Suprapubic skin (tissue), 4 donors: ENCODE results near the gene PLA2G10. TPM values are rescaled to one million over a fixed set of nuclear protein-coding genes. Genes with fewer than 3 reads are reported as not detected.

Experiments used
- DNase-seq, 2 donors: peaks; one replicate each; pipeline ENCODE4 v3.0.0-alpha.2; 2019; ENCODE audit warnings: low spot score in 2 of 2
- H3K27ac ChIP-seq: fragments of 200-600 bp; sonication (generic); one replicate; pipeline ENCODE4 v1.5.1; 2019
- H3K27me3 ChIP-seq: fragments of 200-600 bp; sonication (generic); one replicate; pipeline ENCODE4 v1.5.1; 2019
- H3K36me3 ChIP-seq: fragments of 200-600 bp; sonication (generic); one replicate; pipeline ENCODE4 v1.5.1; 2019
- H3K4me1 ChIP-seq: fragments of 200-600 bp; sonication (generic); one replicate; pipeline ENCODE4 v1.5.1; 2019
- H3K4me3 ChIP-seq: fragments of 200-600 bp; sonication (generic); one replicate; pipeline ENCODE4 v1.5.1; 2019; ENCODE audit warnings: mild to moderate bottlenecking
- H3K9me3 ChIP-seq: fragments of 200-600 bp; sonication (generic); one replicate; pipeline ENCODE4 v1.5.1; 2019
- EP300 ChIP-seq: sonication (generic); formaldehyde crosslinking; IDR thresholded peaks from one replicate; pipeline ENCODE4 v1.6.1; 2017; ENCODE audit warnings: antibody characterized with exemption
- POLR2A ChIP-seq, 2 donors: fragments of 450-650 bp; IDR thresholded peaks; one replicate each; pipeline ENCODE4 v1.6.1; 2017; ENCODE audit warnings: antibody characterized with exemption in 2 of 2, mild to moderate bottlenecking in 2 of 2, moderate library complexity in 2 of 2
- POLR2AphosphoS5 ChIP-seq, 3 donors: sonication (generic); formaldehyde crosslinking; IDR thresholded peaks; one replicate each; pipeline ENCODE4 v1.6.1; 2017; ENCODE audit warnings: antibody characterized with exemption in 3 of 3
- WGBS: methylation state at CpG from one replicate; pipeline ENCODE4 v1.1.5; 2018; 5-methylcytosine and 5-hydroxymethylcytosine counted together
- total RNA-seq, 4 donors: library from RNA; depleted of rRNA; stranded (reverse); fragments of >200 nt; gene quantifications; one replicate each; pipeline ENCODE4 v1.1.0, GENCODE V29; 2016
- TF ChIP-seq, protein P1 (sequence below), 2 donors: fragments of 200-600 bp in 1 of 2; fragments of 450-650 bp in 1 of 2; sonication (generic) in 1 of 2; IDR thresholded peaks; one replicate each; pipeline ENCODE4 v1.5.1; 2016 to 2019; ENCODE audit warnings: antibody characterized with exemption in 2 of 2, mild to moderate bottlenecking in 1 of 2, moderate library complexity in 1 of 2

PLA2G10 gene
- total RNA-seq, 4 donors from 2014 or later, result not detected

DNA sequence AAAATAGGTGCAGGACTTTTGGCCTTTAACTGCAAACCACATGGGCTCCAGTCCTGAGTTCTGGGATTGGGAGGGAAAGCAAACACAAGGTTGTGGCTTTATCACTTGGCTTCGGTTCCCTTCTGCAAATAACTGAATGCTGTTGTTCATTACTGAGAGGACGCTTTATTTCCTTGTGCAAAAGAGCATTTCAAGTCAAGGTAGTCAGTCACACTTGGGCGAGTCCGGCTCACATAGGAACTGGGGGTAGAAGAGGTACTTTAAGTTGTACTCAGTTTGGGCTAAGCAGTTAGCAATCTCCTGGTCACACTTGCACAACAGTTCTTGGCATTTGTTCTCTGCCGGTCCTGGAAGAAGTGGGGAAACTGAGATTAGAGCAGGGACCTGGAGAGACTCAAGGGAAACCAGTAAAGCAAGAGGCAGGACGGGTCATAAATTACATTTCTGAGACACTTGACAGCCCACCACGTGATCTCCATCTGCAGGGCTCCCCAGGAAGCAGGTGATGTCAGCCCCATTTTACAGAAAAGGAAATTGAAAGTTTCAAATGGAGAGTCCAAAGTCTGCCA is 21.6 kb downstream of the PLA2G10 start:
- 62% methylated on average over 7 of the region's 7 CpGs for WGBS
- H3K27ac ChIP-seq, result no peak overlapping the region

DNA sequence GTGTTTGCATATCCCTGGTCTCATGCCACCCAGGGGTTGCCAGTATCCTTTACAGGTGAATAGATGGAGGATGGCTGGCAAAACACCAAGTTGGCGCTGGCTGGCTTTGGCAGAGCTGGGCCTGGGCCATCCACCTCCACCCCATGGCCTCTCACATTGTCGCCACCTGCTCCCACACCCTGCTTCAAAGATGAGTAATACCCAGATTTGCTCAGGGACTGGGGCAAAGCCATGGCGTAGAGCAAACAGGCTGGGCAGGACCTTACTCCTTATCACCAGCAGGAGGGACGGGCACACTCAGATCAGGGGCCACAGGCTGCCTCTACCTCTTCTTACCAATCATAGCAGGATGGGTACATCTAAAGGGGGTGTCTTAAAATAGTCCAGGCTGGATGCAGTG is 24.3 kb downstream of the PLA2G10 start:
- DNase-seq, result no peak
- WGBS, result 73% methylated on average over 4 of the region's 4 CpGs
- H3K4me1 ChIP-seq, result no peaks in the 10 kb centered on the region
- H3K9me3 ChIP-seq, result no peaks in the 10 kb centered on the region
- no peaks in the 10 kb centered on the region for H3K27me3 ChIP-seq
- H3K27ac ChIP-seq, result no peak overlapping the region
- peaks cover 41% of the 10 kb centered on the region for H3K36me3 ChIP-seq
- no peak overlapping the region for H3K4me3 ChIP-seq
- TF ChIP-seq POLR2A (IDR thresholded peaks at IDR 0.05), result no peak
- TF ChIP-seq, protein P1, sequence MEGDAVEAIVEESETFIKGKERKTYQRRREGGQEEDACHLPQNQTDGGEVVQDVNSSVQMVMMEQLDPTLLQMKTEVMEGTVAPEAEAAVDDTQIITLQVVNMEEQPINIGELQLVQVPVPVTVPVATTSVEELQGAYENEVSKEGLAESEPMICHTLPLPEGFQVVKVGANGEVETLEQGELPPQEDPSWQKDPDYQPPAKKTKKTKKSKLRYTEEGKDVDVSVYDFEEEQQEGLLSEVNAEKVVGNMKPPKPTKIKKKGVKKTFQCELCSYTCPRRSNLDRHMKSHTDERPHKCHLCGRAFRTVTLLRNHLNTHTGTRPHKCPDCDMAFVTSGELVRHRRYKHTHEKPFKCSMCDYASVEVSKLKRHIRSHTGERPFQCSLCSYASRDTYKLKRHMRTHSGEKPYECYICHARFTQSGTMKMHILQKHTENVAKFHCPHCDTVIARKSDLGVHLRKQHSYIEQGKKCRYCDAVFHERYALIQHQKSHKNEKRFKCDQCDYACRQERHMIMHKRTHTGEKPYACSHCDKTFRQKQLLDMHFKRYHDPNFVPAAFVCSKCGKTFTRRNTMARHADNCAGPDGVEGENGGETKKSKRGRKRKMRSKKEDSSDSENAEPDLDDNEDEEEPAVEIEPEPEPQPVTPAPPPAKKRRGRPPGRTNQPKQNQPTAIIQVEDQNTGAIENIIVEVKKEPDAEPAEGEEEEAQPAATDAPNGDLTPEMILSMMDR (IDR thresholded peaks at IDR 0.05), result no peak
- no peak for TF ChIP-seq EP300
- TF ChIP-seq POLR2AphosphoS5 (IDR thresholded peaks at IDR 0.05), result no peak

More for the DNA sequence above, 21.6 kb downstream of the PLA2G10 start:
- no peaks in the 10 kb centered on the region for H3K9me3 ChIP-seq
- H3K27me3 ChIP-seq, result no peaks in the 10 kb centered on the region
- TF ChIP-seq EP300 (no peak), POLR2A (IDR thresholded peaks at IDR 0.05) (no peak), POLR2AphosphoS5 (IDR thresholded peaks at IDR 0.05) (no peak)
- TF ChIP-seq, protein P1 (IDR thresholded peaks at IDR 0.05), result no peak
- no peaks in the 10 kb centered on the region for H3K4me1 ChIP-seq
- peaks cover 14% of the 10 kb centered on the region for H3K36me3 ChIP-seq
- DNase-seq, result no peak
- H3K4me3 ChIP-seq, result no peak overlapping the region

DNA sequence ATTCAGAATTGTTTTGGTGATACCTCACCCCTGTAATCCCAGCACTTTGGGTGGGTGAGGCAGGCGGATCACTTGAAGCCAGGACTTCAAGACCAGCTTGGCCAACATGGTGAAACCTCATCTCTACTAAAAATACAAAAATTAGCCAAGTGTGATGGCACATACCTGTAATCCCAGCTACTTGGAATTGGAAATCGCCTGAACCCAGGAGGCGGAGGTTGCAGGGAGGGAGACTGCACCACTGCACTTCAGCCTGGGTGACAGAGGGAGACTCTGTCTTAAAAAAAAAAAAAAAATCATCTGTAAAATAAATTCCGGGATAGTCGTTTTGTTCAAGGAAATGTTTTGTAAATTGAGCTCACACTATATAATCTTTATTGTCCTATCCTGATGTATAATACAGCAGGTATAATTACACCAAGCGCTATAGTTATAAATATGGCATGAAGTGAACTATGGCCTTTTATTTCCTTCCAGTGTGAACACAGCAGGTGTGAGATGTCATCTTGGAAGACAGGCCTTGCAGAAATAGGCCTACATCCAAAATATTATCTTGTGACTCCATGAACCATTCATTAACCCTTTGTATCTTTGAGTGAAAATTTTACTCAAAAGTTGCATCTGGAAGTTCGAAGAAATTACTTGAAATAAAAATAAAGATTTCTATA is 25.4 kb downstream of the PLA2G10 start:
- 86% methylated on average over 7 of the region's 7 CpGs for WGBS
- TF ChIP-seq POLR2AphosphoS5 (IDR thresholded peaks at IDR 0.05) (no peak), POLR2A (IDR thresholded peaks at IDR 0.05) (no peak), EP300 (no peak)
- TF ChIP-seq, protein P1 (IDR thresholded peaks at IDR 0.05), result no peak
- Histone ChIP-seq H3K9me3 (no peaks in the 10 kb centered on the region), H3K36me3 (peaks cover 52% of the 10 kb centered on the region), H3K27me3 (no peaks in the 10 kb centered on the region), H3K4me1 (no peaks in the 10 kb centered on the region), H3K4me3 (no peak overlapping the region), H3K27ac (no peak overlapping the region)
- no peak for DNase-seq

DNA sequence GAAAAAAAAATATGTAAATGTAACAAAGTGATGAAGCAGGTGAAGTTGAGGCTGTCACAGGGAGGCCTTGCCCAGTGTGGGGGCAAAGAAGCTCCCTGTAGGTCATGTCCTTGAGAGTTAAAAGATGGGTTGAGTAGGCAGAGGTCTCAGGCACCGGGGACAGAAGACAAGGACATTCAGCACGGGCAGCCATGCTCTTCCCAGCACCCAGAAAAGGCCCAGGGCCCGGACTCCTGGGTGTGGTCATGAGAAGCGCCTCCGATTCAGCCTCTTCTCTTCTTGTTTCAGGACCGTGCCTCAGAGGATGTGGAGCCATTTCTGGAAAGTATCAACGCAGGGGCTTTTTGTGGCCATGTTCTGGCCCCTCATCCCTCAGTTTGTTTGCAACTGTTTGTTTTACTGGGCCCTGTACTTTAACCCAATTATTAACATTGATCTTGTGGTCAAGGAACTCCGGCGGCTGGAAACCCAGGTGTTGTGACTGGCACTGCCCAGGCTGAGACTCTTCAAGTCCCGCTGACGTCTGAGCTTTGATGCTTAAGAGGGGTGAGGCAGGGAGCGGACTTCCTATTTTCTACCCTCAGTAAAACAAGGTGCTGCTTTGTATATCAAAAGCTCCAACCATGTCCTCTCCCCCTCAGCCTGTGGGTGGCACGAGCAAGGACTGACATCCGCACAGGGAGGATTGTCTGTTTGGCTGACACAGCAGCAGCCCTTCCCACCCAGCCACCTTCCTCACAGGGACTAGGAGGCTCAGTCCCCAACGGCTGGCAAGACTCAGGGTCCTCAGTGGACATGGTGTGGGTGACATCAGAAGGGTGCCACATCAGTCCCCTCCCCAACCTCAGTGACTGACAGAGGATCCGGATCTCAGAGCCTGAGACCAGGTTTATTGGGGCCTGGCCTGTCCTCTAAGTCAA is 26.5 kb downstream of the PLA2G10 start:
- Histone ChIP-seq H3K27me3 (no peaks in the 10 kb centered on the region), H3K4me1 (no peaks in the 10 kb centered on the region), H3K27ac (no peak overlapping the region), H3K36me3 (peaks cover 63% of the 10 kb centered on the region), H3K4me3 (no peak overlapping the region), H3K9me3 (no peaks in the 10 kb centered on the region)
- no peak for TF ChIP-seq POLR2A (IDR thresholded peaks at IDR 0.05)
- no peak for TF ChIP-seq EP300
- DNase-seq, result no peak
- WGBS, result 89% methylated on average over 16 of the region's 16 CpGs

DNA sequence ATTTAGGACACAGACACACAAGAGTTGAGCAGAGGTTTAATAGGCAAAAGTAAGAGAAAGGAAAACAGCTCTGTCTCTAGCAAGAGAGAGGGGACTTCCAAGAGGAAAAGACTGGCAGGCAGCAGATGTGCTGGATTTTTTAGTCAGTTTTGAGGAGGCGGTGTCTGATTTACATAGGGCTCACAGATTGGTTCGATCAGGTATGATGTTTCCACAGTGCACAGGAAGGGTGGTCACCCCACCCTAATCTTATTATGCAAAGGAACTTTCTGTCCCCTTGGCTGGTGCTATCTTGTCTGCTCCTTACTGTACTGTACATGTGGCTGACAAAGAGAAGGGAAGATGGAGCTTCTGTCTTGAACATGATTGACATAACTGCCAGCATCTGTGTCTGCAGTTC is 36.0 kb downstream of the PLA2G10 start:
- H3K36me3 ChIP-seq, result peaks cover 73% of the 10 kb centered on the region
- no peak overlapping the region for H3K4me3 ChIP-seq
- no peaks in the 10 kb centered on the region for H3K27me3 ChIP-seq
- peaks cover 7% of the 10 kb centered on the region for H3K4me1 ChIP-seq
- no peak for DNase-seq
- no peaks in the 10 kb centered on the region for H3K9me3 ChIP-seq
- TF ChIP-seq POLR2AphosphoS5 (IDR thresholded peaks at IDR 0.05) (no peak), EP300 (no peak), POLR2A (IDR thresholded peaks at IDR 0.05) (no peak)
- TF ChIP-seq, protein P1 (IDR thresholded peaks at IDR 0.05), result no peak
- H3K27ac ChIP-seq, result no peak overlapping the region
- 80% methylated on average over 2 of the region's 2 CpGs for WGBS
